Measurements from ENCODE around the gene EIF3A.

EIF3A gene

DNA sequence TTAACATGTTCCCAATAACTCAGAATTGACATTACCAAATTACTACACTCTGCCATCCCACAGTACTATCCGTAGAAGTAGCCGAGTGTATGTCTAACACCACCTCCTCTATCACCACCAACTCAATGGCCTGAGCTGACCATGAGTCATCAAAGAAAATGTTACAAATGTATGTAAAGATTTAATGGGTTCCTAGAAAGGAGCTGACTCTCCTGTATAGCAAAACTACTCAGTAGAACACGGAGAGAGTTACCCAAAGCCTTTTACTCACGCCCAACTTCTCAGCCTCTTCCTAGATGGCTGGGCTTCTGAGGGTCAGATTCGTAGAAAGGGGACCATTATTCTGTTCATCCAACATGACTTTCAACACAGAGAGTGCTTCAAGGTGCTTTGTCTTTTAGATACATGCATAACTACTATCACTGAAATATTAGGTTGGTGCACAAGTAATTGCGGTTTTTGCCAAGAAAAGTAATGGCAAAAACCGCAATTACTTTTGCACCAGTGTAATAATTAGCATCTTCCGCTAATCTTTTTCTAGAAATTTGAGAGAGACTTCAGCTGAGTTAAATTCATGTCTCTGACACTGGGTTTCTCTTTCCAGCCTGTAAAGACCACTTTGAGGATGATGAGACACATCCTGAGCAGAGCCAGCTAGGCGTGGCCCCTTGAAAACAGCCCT, 75.1 kb downstream of the EIF3A start:
- DNase-seq (ENCODE audit: low read depth), result no peak
- TF ChIP-seq, protein P1, sequence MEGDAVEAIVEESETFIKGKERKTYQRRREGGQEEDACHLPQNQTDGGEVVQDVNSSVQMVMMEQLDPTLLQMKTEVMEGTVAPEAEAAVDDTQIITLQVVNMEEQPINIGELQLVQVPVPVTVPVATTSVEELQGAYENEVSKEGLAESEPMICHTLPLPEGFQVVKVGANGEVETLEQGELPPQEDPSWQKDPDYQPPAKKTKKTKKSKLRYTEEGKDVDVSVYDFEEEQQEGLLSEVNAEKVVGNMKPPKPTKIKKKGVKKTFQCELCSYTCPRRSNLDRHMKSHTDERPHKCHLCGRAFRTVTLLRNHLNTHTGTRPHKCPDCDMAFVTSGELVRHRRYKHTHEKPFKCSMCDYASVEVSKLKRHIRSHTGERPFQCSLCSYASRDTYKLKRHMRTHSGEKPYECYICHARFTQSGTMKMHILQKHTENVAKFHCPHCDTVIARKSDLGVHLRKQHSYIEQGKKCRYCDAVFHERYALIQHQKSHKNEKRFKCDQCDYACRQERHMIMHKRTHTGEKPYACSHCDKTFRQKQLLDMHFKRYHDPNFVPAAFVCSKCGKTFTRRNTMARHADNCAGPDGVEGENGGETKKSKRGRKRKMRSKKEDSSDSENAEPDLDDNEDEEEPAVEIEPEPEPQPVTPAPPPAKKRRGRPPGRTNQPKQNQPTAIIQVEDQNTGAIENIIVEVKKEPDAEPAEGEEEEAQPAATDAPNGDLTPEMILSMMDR (IDR thresholded peaks at IDR 0.05; ENCODE audit: control insufficient read depth, insufficient read depth, low read depth, low read length, missing control alignments), result no peak
- H3K4me3 ChIP-seq (ENCODE audit: control insufficient read depth, low read depth, low read length), result no peak overlapping the region

DNA sequence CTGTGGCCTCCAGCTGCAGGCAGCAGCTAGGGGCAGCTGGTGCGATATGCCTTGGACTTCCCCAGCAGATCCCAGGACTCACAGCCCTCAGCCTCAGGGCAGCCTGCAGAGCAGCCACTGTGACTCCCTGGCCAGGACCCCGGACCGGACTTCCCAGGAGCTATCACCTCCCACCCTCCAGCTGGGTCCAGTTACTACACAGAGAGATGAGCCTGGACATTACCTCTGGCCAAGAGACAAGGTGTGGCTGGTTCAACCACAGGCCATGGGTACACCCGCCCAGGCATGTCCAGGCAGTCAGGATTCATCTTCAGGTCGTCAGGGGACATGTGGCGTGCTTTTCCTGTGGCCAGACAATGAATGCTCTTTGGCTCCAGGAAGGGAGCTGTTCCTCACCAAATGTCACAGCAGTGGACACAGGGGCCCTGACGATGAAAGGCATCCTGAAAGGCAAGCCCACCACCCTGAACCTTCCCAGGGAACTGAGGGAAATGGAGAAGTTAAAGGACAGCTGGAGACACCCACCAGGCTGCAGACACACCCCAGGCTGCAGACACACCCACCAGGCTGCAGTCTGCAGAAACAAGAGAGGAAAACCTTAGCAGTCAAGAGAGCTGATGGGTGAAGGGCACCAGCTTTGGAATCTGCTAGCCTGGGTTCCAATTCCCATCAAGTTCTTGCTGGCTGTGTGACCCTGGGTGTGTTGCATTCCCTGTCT, 76.9 kb downstream of the EIF3A start:
- TF ChIP-seq, protein P1 (IDR thresholded peaks at IDR 0.05; ENCODE audit: control insufficient read depth, insufficient read depth, low read depth, low read length, missing control alignments), result no peak
- DNase-seq (ENCODE audit: low read depth), result no peak
- H3K4me3 ChIP-seq (ENCODE audit: control insufficient read depth, low read depth, low read length), result no peak overlapping the region

DNA sequence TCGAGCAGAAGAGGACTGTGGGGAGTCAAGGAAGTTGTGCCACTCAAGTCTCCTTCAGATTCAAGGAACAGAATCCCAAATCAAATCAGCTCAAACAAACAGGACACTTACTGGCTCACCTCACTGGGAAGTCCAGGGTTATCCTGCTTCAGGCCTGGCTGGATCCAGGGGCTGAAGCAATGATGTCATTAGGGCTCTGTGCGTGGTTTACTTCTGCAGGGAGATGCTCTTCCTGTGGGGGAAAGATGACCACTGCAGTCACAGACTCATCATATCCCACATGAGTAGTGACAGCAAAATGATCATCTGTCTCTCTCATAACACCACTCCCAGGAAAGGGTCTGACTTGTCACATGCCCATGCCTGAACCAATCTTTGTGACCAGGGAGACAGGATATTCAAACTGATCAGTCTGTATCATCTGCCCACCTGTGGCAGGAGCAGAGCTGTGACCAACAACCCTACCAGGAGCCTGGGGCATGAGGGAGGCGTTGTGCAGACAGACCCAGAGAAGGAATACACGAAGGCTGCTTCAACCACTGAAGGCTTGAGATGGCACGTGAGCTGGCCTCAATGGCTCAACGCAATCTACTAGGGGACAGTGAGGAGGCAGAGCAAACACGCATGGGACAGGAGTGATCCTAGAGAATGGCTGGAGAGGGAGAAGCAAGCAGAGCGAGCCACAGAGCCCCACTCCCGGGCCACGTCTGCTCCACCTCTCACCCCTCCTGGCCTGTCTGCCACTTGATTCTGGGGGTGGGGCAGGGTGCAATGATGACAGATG, 78.7 kb downstream of the EIF3A start:
- DNase-seq (ENCODE audit: low read depth), result no peak
- H3K4me3 ChIP-seq (ENCODE audit: control insufficient read depth, low read depth, low read length), result no peak overlapping the region
- TF ChIP-seq, protein P1 (IDR thresholded peaks at IDR 0.05; ENCODE audit: control insufficient read depth, insufficient read depth, low read depth, low read length, missing control alignments), result no peak

DNA sequence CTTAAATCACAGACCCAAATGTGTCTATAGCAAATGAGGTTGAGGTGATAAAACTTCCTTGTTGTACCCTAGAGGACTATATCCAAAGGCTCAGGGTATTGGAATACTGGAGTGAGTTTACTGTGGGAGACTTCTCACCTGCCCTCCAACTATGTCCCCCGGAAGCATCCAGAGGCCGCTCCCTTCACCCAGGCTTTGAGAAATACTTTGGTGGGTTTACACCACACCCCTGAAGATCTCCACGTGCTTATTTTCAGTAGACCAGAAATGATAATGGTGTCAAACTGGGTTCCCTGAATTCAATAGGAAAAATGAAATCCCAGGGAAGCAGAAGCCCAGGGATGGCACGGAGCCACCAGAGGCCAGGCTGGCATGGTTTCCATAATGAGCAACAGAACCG, 82.4 kb downstream of the EIF3A start:
- TF ChIP-seq, protein P1 (IDR thresholded peaks at IDR 0.05; ENCODE audit: control insufficient read depth, insufficient read depth, low read depth, low read length, missing control alignments), result no peak
- no peak for DNase-seq (ENCODE audit: low read depth)
- H3K4me3 ChIP-seq (ENCODE audit: control insufficient read depth, low read depth, low read length), result no peak overlapping the region

DNA sequence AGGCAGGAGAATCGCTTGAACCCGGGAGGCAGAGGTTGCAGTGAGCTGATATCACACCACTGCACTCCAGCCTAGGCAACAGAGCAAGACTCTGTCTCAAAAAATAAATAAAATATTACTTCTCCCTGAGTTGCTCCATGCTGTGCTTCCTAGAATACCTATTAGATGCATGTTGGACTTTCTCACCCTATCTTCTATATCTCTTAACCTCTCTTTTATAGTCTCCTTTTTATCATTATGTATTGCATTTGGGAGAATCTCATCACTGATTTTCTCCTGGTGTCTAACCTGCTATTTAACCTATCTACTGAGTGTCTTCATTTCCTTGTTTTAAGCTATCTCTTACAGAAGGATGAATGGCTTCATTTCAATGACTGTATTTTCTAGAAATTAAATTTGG, 83.2 kb downstream of the EIF3A start:
- no peak for DNase-seq (ENCODE audit: low read depth)
- no peak overlapping the region for H3K4me3 ChIP-seq (ENCODE audit: control insufficient read depth, low read depth, low read length)
- TF ChIP-seq, protein P1 (IDR thresholded peaks at IDR 0.05; ENCODE audit: control insufficient read depth, insufficient read depth, low read depth, low read length, missing control alignments), result no peak

DNA sequence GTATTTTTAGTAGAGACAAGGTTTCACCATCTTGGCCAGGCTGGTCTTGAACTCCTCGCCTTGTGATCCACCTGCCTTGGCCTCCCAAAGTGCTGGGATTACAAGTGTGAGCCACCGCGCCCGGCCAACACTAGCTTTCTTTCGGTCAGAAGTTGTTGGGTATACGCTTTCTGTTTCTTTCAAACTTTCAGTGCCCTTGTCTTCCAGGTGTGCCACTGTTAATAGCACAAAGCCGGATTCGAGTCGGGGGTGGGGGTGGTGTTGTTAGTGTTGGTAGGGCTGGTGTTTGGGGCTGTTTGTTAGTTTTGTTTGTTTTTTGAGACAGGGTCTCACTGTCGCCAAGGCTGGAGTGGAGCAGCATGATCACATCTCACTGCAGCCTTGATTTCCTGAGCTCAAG, 84.9 kb downstream of the EIF3A start:
- H3K4me3 ChIP-seq (ENCODE audit: control insufficient read depth, low read depth, low read length), result no peak overlapping the region
- TF ChIP-seq, protein P1 (IDR thresholded peaks at IDR 0.05; ENCODE audit: control insufficient read depth, insufficient read depth, low read depth, low read length, missing control alignments), result no peak
- no peak for DNase-seq (ENCODE audit: low read depth)
